ENCODE data around the gene PARVB. TPM values are rescaled to one million over a fixed set of nuclear protein-coding genes. Genes with fewer than 3 reads are reported as not detected.
A peak's percentile ranks its signal among the peaks of the same experiment; 100 is the strongest.

The PARVB gene
- total RNA-seq, 4 donors from 2014 or later = 59.5 to 82.0 (median 61.2) TPM

- no peak for TF ChIP-seq CTCF (IDR thresholded peaks at IDR 0.05)
- DNase-seq (ENCODE audit: low spot score) (no peak), ATAC-seq (ENCODE audit: low FRiP score) (no peak)
Observed at GRCh38 chr22:43992331-43992821, 31.7 kb upstream of the PARVB start.

- TF ChIP-seq CTCF (IDR thresholded peaks at IDR 0.05) = peak in 2 of 3 donors; percentile 23 to 92
- DNase-seq (ENCODE audit: low spot score) = peak; percentile 48
- ATAC-seq (ENCODE audit: low FRiP score) = peak; percentile 57
Observed at GRCh38 chr22:43993072-43993760, 30.9 kb upstream of the PARVB start.

DNA sequence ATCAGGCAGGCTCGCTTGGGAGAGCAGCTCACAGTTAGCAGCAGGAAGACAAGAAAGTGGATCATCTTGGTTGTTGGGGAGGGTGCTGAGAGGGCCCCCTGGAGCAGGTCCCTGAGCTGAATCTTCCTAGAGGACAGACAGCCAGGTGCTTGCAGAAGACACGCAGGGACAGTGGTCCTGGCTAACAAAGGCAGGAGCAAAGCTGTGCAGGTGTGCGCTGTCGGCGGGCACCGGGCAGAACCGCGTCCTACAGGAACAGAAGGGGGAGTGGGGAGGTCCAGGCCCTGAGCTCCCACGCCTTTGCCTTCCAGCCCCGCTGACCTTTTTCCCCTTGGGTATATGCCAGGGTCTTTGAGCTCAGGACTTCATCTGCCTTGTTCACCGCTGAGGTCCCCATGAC, 30.1 kb upstream of the PARVB start:
- TF ChIP-seq CTCF (IDR thresholded peaks at IDR 0.05) = no peak
- DNase-seq (ENCODE audit: low spot score) (no peak), ATAC-seq (ENCODE audit: low FRiP score) (no peak)

GRCh38 chr22:43994416-43994815, 29.7 kb upstream of the PARVB start:
- TF ChIP-seq CTCF (IDR thresholded peaks at IDR 0.05) = no peak
- ATAC-seq (ENCODE audit: low FRiP score) = no peak
- no peak for DNase-seq (ENCODE audit: low spot score)

GRCh38 chr22:43995057-43995685, 28.9 kb upstream of the PARVB start:
- no peak for TF ChIP-seq CTCF (IDR thresholded peaks at IDR 0.05)
- no peak for DNase-seq (ENCODE audit: low spot score)
- ATAC-seq (ENCODE audit: low FRiP score) = no peak

GRCh38 chr22:43995798-43996169, 28.3 kb upstream of the PARVB start:
- TF ChIP-seq CTCF (IDR thresholded peaks at IDR 0.05) = no peak
- DNase-seq (ENCODE audit: low spot score) (no peak), ATAC-seq (ENCODE audit: low FRiP score) (no peak)

Measured in omental fat pad (tissue), 4 donors.